Measurements from ENCODE around the gene PSME4.

- TF ChIP-seq CTCF (conservative IDR thresholded peaks at IDR 0.05; ENCODE audit: low read depth in 2 of 2) (no peak), ZNF114 (CRISPR knock-in tag; IDR thresholded peaks at IDR 0.05) (no peak), REST (IDR thresholded peaks at IDR 0.05; ENCODE audit: unreplicated experiment) (no peak), ZNF331 (CRISPR knock-in tag; IDR thresholded peaks at IDR 0.05; ENCODE audit: low read depth) (no peak), EZH2 (IDR thresholded peaks at IDR 0.05; ENCODE audit: low read depth, unreplicated experiment) (no peak)
Measured at GRCh38 chr2:53938904-53939303, 31.9 kb downstream of the PSME4 start.

All from GM23338 (cell line).